Keratinocyte (primary cell): ENCODE data around the gene ZNF629. TPM values are rescaled to one million over a fixed set of nuclear protein-coding genes. Genes with fewer than 3 reads are reported as not detected.

Source experiments
- DNase-seq: peaks from one replicate; pipeline ENCODE4 v3.0.0-alpha.2; 2011; ENCODE audit warnings: low read depth, missing footprints, low spot score
- FAIRE-seq: peaks from 2 replicates; lab custom pipeline; 2011; peaks lifted over from hg19 to GRCh38; lab: Jason Lieb, UNC
- H2AFZ ChIP-seq: 2 replicates; pipeline ENCODE4 v1.6.0; 2012; ENCODE audit warnings: low read length, control low read depth, inconsistent platforms; ENCODE audit not compliant: control insufficient read depth
- H3K27ac ChIP-seq: 2 replicates; pipeline ENCODE4 v1.5.1; 2011; ENCODE audit warnings: low read length; ENCODE audit not compliant: control insufficient read depth, insufficient read depth
- H3K27me3 ChIP-seq: 3 replicates; pipeline ENCODE4 v1.6.0; 2011; ENCODE audit warnings: low read length; ENCODE audit not compliant: control insufficient read depth, insufficient read depth; ENCODE audit errors: extremely low read depth
- H3K36me3 ChIP-seq, 2 experiments: 2 replicates in 1 of 2; 3 replicates in 1 of 2; pipeline ENCODE4 v1.5.1; 2011; ENCODE audit warnings: low read length in 2 of 2, mild to moderate bottlenecking in 1 of 2; ENCODE audit not compliant: control insufficient read depth in 2 of 2, insufficient read depth in 2 of 2; ENCODE audit errors: extremely low read depth in 1 of 2
- H3K4me1 ChIP-seq: 3 replicates; pipeline ENCODE4 v1.5.1; 2011; ENCODE audit warnings: low read length; ENCODE audit not compliant: control insufficient read depth, insufficient read depth; ENCODE audit errors: extremely low read depth
- H3K4me2 ChIP-seq: 3 replicates; pipeline ENCODE4 v1.6.0; 2011; ENCODE audit warnings: low read depth, low read length; ENCODE audit not compliant: control insufficient read depth, insufficient read depth; ENCODE audit errors: extremely low read depth
- H3K4me3 ChIP-seq, 3 experiments: fragments of 200-600 bp in 1 of 3; sonication (generic) in 1 of 3; 2 replicates in 2 of 3; 3 replicates in 1 of 3; pipeline ENCODE4 v1.5.1; 2011 to 2016; ENCODE audit warnings: low read length in 3 of 3, mild to moderate bottlenecking in 3 of 3, control low read depth in 2 of 3, inconsistent platforms in 1 of 3, low read depth in 1 of 3, mixed read lengths in 1 of 3, mixed run types in 1 of 3, moderate library complexity in 1 of 3; ENCODE audit not compliant: control insufficient read depth in 2 of 3, insufficient read depth in 2 of 3; ENCODE audit errors: extremely low read depth in 1 of 3
- H3K79me2 ChIP-seq: 2 replicates; pipeline ENCODE4 v1.6.0; 2012; ENCODE audit warnings: low read length; ENCODE audit not compliant: control insufficient read depth, insufficient read depth
- H3K9ac ChIP-seq: 3 replicates; pipeline ENCODE4 v1.6.0; 2011; ENCODE audit warnings: low read length; ENCODE audit not compliant: control insufficient read depth, insufficient read depth; ENCODE audit errors: extremely low read depth
- H3K9me1 ChIP-seq: 3 replicates; pipeline ENCODE4 v1.6.0; 2011; ENCODE audit warnings: low read length; ENCODE audit not compliant: control insufficient read depth, insufficient read depth; ENCODE audit errors: extremely low read depth
- H3K9me3 ChIP-seq: 2 replicates; pipeline ENCODE4 v1.5.1; 2012; ENCODE audit warnings: low read depth, low read length; ENCODE audit not compliant: control insufficient read depth
- H4K20me1 ChIP-seq: 3 replicates; pipeline ENCODE4 v1.6.0; 2011; ENCODE audit warnings: low read length; ENCODE audit not compliant: control insufficient read depth, insufficient read depth; ENCODE audit errors: extremely low read depth
- CTCF ChIP-seq, 3 experiments: IDR thresholded peaks in 1 of 3; conservative IDR thresholded peaks in 1 of 3; optimal IDR thresholded peaks in 1 of 3; 2 replicates in 2 of 3; 3 replicates in 1 of 3; pipeline versions ENCODE3 to v1.5.1; 2011; ENCODE audit warnings: low read length in 3 of 3, mild to moderate bottlenecking in 3 of 3, moderate library complexity in 2 of 3, control low read depth in 1 of 3, inconsistent platforms in 1 of 3; ENCODE audit not compliant: insufficient read depth in 2 of 3; ENCODE audit errors: extremely low read depth in 1 of 3
- EZH2 ChIP-seq: IDR thresholded peaks from one replicate; pipeline ENCODE4 v1.6.1; 2012; ENCODE audit warnings: inconsistent platforms, mild to moderate bottlenecking, low read length, moderate library complexity
- dilution Hi-C: fragments of 300-500 bp; cut with MboI; formaldehyde crosslinking; loops from one replicate; pipeline ENCODE4 v1.7.0; 2020; ENCODE audit warnings: low sequenced_read_pairs; ENCODE audit not compliant: extremely low pct_ligation_motif_present
- polyA plus RNA-seq, 5 experiments: library from polyadenylated mRNA; depleted of rRNA in 3 of 5; stranded (reverse) in 3 of 5; stranded (forward) in 1 of 5; unstranded in 1 of 5; fragments of >200 nt; gene quantifications; 1 replicate in 1 of 5; 2 replicates in 3 of 5; 3 replicates in 1 of 5; pipeline versions ENCODE4 v1.2.1 to v1.2.3, GENCODE V29; 2011 to 2012; ENCODE audit warnings: missing spikeins in 2 of 5, low read depth in 1 of 5, low replicate concordance in 1 of 5

Gene ZNF629
- polyA plus RNA-seq, 1 donor (not counting 4 experiments of a cell fraction or from before 2014, with no cell fraction given) = 3.6 TPM

DNA sequence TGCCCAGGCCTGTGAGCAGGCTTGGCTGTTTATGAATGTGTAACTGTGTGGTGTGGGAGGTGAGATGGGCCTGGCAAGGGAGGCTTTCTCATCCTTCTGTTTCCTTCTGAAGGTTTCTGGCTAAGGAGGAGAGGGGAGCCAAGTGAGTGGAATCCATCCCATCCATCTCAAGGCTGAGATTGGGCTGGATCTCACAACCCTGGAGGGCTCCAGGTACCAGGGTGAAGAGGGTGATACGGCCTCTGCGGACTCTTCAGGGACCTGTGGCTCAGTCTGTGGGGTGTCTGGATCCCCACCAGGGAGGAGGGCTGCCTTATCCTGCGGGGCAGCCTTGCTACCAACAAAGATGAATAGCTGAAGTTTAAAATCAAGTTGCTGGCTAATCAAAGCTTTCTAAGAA is 7.0 kb downstream of the ZNF629 start:
- H4K20me1 ChIP-seq = no peaks in the 10 kb centered on the region
- H2AFZ ChIP-seq = no peak overlapping the region
- TF ChIP-seq EZH2 (no peak), CTCF (optimal IDR thresholded peaks at IDR 0.05 in 1 of 3, IDR thresholded peaks at IDR 0.05 in 1 of 3, conservative IDR thresholded peaks at IDR 0.05 in 1 of 3; ENCODE audit: extremely low read depth in 1 of 3, insufficient read depth in 2 of 3, low read length in 3 of 3) (no peak)
- H3K27ac ChIP-seq = no peak overlapping the region
- H3K9me3 ChIP-seq = no peaks in the 10 kb centered on the region
- DNase-seq (no peak), FAIRE-seq (no peak)
- no peak overlapping the region for H3K4me3 ChIP-seq
- peaks cover 6 to 20% of the 10 kb centered on the region in 2 experiments for H3K36me3 ChIP-seq
- no peak overlapping the region for H3K4me2 ChIP-seq
- peaks cover under 1% of the 10 kb centered on the region for H3K79me2 ChIP-seq
- no peaks in the 10 kb centered on the region for H3K9me1 ChIP-seq
- H3K27me3 ChIP-seq = no peaks in the 10 kb centered on the region
- dilution Hi-C loops = loop anchor here (25.0 kb wide), 1 partner anchor 107 kb away; the partner anchor contains the start of genes BCL7C and CTF1
- H3K4me1 ChIP-seq = peaks cover 5% of the 10 kb centered on the region
- H3K9ac ChIP-seq = no peak overlapping the region

DNA sequence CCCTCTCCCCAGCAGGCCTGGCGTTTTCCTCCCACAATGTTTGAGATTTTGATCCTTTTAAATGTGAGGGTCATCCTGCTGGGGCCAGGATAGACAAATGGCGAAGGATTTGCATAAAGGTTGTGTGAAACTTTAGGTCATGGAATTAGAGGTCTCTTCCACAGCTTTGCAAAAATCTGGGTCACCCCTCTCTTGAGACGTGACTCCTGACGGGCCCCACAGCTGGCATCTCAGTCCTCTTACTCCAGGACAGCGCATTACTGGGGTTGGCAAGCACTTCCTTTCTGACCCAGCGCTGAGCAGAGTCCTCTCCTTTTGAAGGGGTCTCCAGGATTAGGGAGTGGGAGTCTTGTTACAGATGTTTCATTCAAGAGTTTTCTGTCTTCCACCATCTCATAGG is 7.4 kb downstream of the ZNF629 start:
- no peaks in the 10 kb centered on the region for H3K79me2 ChIP-seq
- peaks cover 9% of the 10 kb centered on the region for H3K4me1 ChIP-seq
- TF ChIP-seq EZH2 (no peak), CTCF (optimal IDR thresholded peaks at IDR 0.05 in 1 of 3, IDR thresholded peaks at IDR 0.05 in 1 of 3, conservative IDR thresholded peaks at IDR 0.05 in 1 of 3; ENCODE audit: extremely low read depth in 1 of 3, insufficient read depth in 2 of 3, low read length in 3 of 3) (no peak)
- H3K4me3 ChIP-seq = no peak overlapping the region
- H3K36me3 ChIP-seq = peaks cover 10 to 20% of the 10 kb centered on the region in 2 experiments
- H2AFZ ChIP-seq = no peak overlapping the region
- no peak overlapping the region for H3K27ac ChIP-seq
- H3K9me3 ChIP-seq = no peaks in the 10 kb centered on the region
- DNase-seq (no peak), FAIRE-seq (no peak)
- dilution Hi-C loops = loop anchor here (25.0 kb wide), 1 partner anchor 108 kb away; the partner anchor contains the start of genes BCL7C and CTF1
- H3K27me3 ChIP-seq = no peaks in the 10 kb centered on the region
- H3K9me1 ChIP-seq = no peaks in the 10 kb centered on the region
- H4K20me1 ChIP-seq = no peaks in the 10 kb centered on the region
- H3K4me2 ChIP-seq = no peak overlapping the region
- H3K9ac ChIP-seq = no peak overlapping the region
